Right renal cortex interstitium (tissue), 3 donors: Measurements from ENCODE around the gene SOX8. TPM values are rescaled to one million over a fixed set of nuclear protein-coding genes. Genes with fewer than 3 reads are reported as not detected.

Experiments used
- DNase-seq, 3 donors: peaks; one replicate each; pipeline ENCODE4 v3.0.0-alpha.2; 2013; ENCODE audit warnings: low read depth in 3 of 3, low spot score in 2 of 3
- polyA plus RNA-seq, 3 donors: library from polyadenylated mRNA; unstranded; fragments of 120-200 nt; gene quantifications; one replicate each; pipeline ENCODE4 v1.2.1, GENCODE V29; 2013; ENCODE audit not compliant: insufficient read length in 3 of 3

The SOX8 gene
- polyA plus RNA-seq, 3 donors: 2.8 to 3.2 (median 3.0) TPM

- DNase-seq: no peak
Measured at GRCh38 chr16:971981-972315, 9.6 kb upstream of the SOX8 start.

GRCh38 chr16:972316-973002 is 9.1 kb upstream of the SOX8 start:
- DNase-seq: no peak

- DNase-seq: no peak
Measured at GRCh38 chr16:973366-973765, 8.2 kb upstream of the SOX8 start.

- no peak for DNase-seq
Measured at GRCh38 chr16:974001-974601, 7.5 kb upstream of the SOX8 start.

GRCh38 chr16:974611-975261 is 6.8 kb upstream of the SOX8 start:
- no peak for DNase-seq

- no peak for DNase-seq
Measured at GRCh38 chr16:975291-975690, 6.3 kb upstream of the SOX8 start.

- no peak for DNase-seq
Measured at GRCh38 chr16:976389-976931, 5.1 kb upstream of the SOX8 start.

GRCh38 chr16:977081-977701 is 4.4 kb upstream of the SOX8 start:
- DNase-seq: no peak

- DNase-seq: no peak
Measured at GRCh38 chr16:977896-978295, 3.7 kb upstream of the SOX8 start.

- DNase-seq: no peak
Measured at GRCh38 chr16:978403-978802, 3.2 kb upstream of the SOX8 start.

GRCh38 chr16:979147-979546 is 2.4 kb upstream of the SOX8 start:
- DNase-seq: no peak

GRCh38 chr16:979859-980594 is 1.5 kb upstream of the SOX8 start:
- DNase-seq: no peak

GRCh38 chr16:980595-980854 is 1.0 kb upstream of the SOX8 start:
- DNase-seq: no peak

GRCh38 chr16:982145-983043 is 824 bp downstream of the SOX8 start:
- DNase-seq: no peak

GRCh38 chr16:983044-984030 is 1.8 kb downstream of the SOX8 start:
- no peak for DNase-seq

GRCh38 chr16:984121-984694 is 2.6 kb downstream of the SOX8 start:
- DNase-seq: no peak

GRCh38 chr16:984736-985636 is 3.4 kb downstream of the SOX8 start:
- no peak for DNase-seq
